Transverse colon (tissue), 4 donors: ENCODE results near the gene MBOAT1.

Experiments
- POLR2A ChIP-seq: fragments of 450-650 bp; IDR thresholded peaks from one replicate; pipeline ENCODE4 v1.6.1; 2016; ENCODE audit warnings: antibody characterized with exemption, mild to moderate bottlenecking, moderate library complexity
- POLR2AphosphoS5 ChIP-seq, 3 donors: sonication (generic); formaldehyde crosslinking; IDR thresholded peaks; one replicate each; pipeline ENCODE4 v1.6.1; 2016; ENCODE audit warnings: antibody characterized with exemption in 3 of 3
- TF ChIP-seq, protein P1 (sequence below), 5 experiments: fragments of 200-600 bp in 3 of 5; fragments of 450-650 bp in 2 of 5; sonication (generic) in 3 of 5; IDR thresholded peaks; 1 replicate in 2 of 5; 2 replicates in 3 of 5; pipeline ENCODE4 v1.5.1; 2016 to 2017; ENCODE audit warnings: antibody characterized with exemption in 5 of 5, inconsistent platforms in 3 of 5, mild to moderate bottlenecking in 2 of 5, moderate library complexity in 1 of 5

DNA sequence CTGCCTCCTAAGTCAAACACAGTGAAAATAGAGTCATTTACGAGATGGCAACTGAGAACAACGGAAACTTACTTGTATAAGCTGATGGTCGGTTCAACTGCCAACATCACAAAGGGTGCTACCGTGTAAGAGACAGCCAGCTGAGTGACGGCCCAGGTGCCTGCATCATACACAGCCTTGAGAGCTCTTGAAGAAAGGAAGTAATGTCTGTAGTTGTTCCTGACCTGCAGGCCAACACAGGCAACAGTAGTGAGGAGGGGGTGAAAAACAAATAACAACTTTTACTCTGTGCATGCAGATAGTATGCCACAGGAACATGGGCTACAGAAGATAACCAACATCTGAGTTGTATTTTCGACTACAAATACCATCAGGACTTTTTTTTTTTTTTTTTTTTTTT lies 102.7 kb downstream of the MBOAT1 start:
- TF ChIP-seq POLR2AphosphoS5 (IDR thresholded peaks at IDR 0.05): no peak
- TF ChIP-seq, protein P1, sequence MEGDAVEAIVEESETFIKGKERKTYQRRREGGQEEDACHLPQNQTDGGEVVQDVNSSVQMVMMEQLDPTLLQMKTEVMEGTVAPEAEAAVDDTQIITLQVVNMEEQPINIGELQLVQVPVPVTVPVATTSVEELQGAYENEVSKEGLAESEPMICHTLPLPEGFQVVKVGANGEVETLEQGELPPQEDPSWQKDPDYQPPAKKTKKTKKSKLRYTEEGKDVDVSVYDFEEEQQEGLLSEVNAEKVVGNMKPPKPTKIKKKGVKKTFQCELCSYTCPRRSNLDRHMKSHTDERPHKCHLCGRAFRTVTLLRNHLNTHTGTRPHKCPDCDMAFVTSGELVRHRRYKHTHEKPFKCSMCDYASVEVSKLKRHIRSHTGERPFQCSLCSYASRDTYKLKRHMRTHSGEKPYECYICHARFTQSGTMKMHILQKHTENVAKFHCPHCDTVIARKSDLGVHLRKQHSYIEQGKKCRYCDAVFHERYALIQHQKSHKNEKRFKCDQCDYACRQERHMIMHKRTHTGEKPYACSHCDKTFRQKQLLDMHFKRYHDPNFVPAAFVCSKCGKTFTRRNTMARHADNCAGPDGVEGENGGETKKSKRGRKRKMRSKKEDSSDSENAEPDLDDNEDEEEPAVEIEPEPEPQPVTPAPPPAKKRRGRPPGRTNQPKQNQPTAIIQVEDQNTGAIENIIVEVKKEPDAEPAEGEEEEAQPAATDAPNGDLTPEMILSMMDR (IDR thresholded peaks at IDR 0.05): no peak
- no peak for TF ChIP-seq POLR2A
